T-cell (primary cell): ENCODE data around the gene MAPRE2. TPM values are rescaled to one million over a fixed set of nuclear protein-coding genes. Genes with fewer than 3 reads are reported as not detected.

Experiments used
- ATAC-seq, 4 experiments: fragments of 200-7000 bp in 3 of 4; fragments of 150-1000 bp in 1 of 4; cut with Tn5 transposase; replicated peaks in 1 of 4; 1 replicate in 3 of 4; 2 replicates in 1 of 4; pipeline ENCODE4 v1.10.0; 2021; ENCODE audit warnings: moderate library complexity in 3 of 4, mild to moderate bottlenecking in 2 of 4, moderate number of reproducible peaks in 1 of 4
- CTCF ChIA-PET, 2 donors: fragments of 300-600 bp; sonication (Branson Sonifier 250); formaldehyde crosslinking; loops; one replicate each; lab custom pipeline; 2022; ENCODE audit warnings: antibody characterized with exemption in 2 of 2; lab: Charles Lee
- POLR2A ChIA-PET, 2 donors: fragments of 300-600 bp; sonication (Branson Sonifier 250); formaldehyde crosslinking; loops; one replicate each; lab custom pipeline; 2022; ENCODE audit warnings: antibody characterized with exemption in 2 of 2; lab: Charles Lee
- DNase-seq, 35 experiments: peaks; one replicate each; pipeline versions ENCODE4 v3.0.0 to v3.0.0-alpha.2; 2013 to 2023
- H3K27ac ChIP-seq: one replicate; pipeline ENCODE4 v1.5.1; 2013; ENCODE audit warnings: low read length
- H3K27me3 ChIP-seq, 2 experiments: replicated peaks in 1 of 2; 1 replicate in 1 of 2; 2 replicates in 1 of 2; pipeline versions ENCODE4 v1.6.1 to v1.7.0; 2013; ENCODE audit warnings: low read length in 1 of 2, mixed read lengths in 1 of 2; ENCODE audit not compliant: control insufficient read depth in 2 of 2, insufficient read depth in 2 of 2; ENCODE audit errors: extremely low read depth in 1 of 2
- H3K36me3 ChIP-seq, 2 donors: 1 replicate in 1 of 2; 2 replicates in 1 of 2; pipeline versions ENCODE4 v1.6.1 to v1.7.0; 2013; ENCODE audit warnings: low read length in 1 of 2; ENCODE audit not compliant: control insufficient read depth in 2 of 2, insufficient read depth in 1 of 2; ENCODE audit errors: extremely low read depth in 1 of 2
- H3K4me1 ChIP-seq, 2 experiments: 1 replicate in 1 of 2; 2 replicates in 1 of 2; pipeline versions ENCODE4 v1.6.1 to v1.7.0; 2013; ENCODE audit warnings: low read length in 2 of 2, mixed read lengths in 1 of 2; ENCODE audit not compliant: insufficient read depth in 2 of 2, control insufficient read depth in 1 of 2; ENCODE audit errors: extremely low read depth in 1 of 2
- H3K4me3 ChIP-seq, 2 donors: 1 replicate in 1 of 2; 2 replicates in 1 of 2; pipeline versions ENCODE4 v1.5.1 to v1.7.0; 2013; ENCODE audit warnings: mild to moderate bottlenecking in 2 of 2, low read length in 1 of 2, moderate library complexity in 1 of 2; ENCODE audit not compliant: control insufficient read depth in 1 of 2; ENCODE audit errors: extremely low read depth in 1 of 2
- H3K9me3 ChIP-seq: 2 replicates; pipeline ENCODE4 v1.7.0; 2013
- H3K27ac Mint-ChIP-seq, 2 donors: one replicate each; pipeline ENCODE4 v1.8.0; 2020 to 2021; ENCODE audit warnings: mild to moderate bottlenecking in 2 of 2, mixed read lengths in 2 of 2
- H3K27me3 Mint-ChIP-seq, 2 donors: one replicate each; pipeline ENCODE4 v1.8.0; 2021 to 2022; ENCODE audit warnings: mixed read lengths in 2 of 2
- H3K36me3 Mint-ChIP-seq: one replicate; pipeline ENCODE4 v1.8.0; 2021; ENCODE audit warnings: mixed read lengths
- H3K4me1 Mint-ChIP-seq, 3 donors: one replicate each; pipeline ENCODE4 v1.8.0; 2020 to 2022; ENCODE audit warnings: mixed read lengths in 3 of 3, mild to moderate bottlenecking in 1 of 3
- H3K4me3 Mint-ChIP-seq, 3 donors: one replicate each; pipeline ENCODE4 v1.8.0; 2020 to 2022; ENCODE audit warnings: mild to moderate bottlenecking in 3 of 3, mixed read lengths in 3 of 3, moderate library complexity in 3 of 3
- H3K9me3 Mint-ChIP-seq, 3 donors: one replicate each; pipeline ENCODE4 v1.8.0; 2020 to 2022; ENCODE audit warnings: mixed read lengths in 3 of 3
- WGBS: methylation state at CpG from one replicate; pipeline ENCODE4 v1.1.5; 2013; ENCODE audit warnings: missing lambda C conversion rate; ENCODE audit not compliant: insufficient coverage; 5-methylcytosine and 5-hydroxymethylcytosine counted together
- total RNA-seq, 35 experiments: library from RNA in 6 of 35; stranded (reverse) in 6 of 35; fragments of 120-200 nt in 1 of 35; gene quantifications; one replicate each; pipeline versions ENCODE4 v1.2.1 to v1.2.4 and lab custom pipeline; 2013 to 2026

Gene MAPRE2
- total RNA-seq, 5 donors from 2014 or later (not counting 1 experiment from before 2014, with no cell fraction given), result 45.6 to 96.7 (median 53.9) TPM

DNA sequence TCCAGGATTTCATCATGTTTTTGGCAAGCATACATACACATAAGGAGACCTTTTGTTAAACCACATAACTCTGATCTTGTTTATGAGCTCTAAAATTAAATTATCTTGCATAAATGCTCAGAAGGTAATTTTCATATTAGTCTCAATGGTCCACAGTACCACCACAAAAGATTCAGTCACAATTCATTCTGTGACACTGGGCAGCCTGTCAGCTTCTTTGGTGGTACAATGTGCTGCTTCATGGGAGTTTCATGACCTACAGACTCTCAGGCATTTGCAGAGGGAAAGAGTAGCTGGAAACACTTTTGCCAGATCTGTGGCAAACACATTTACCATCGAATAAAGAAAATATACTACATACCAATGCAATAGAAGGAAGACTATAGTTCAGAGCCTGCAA is 148.3 kb downstream of the MAPRE2 start:
- Histone ChIP-seq H3K27me3 (no peaks in the 10 kb centered on the region), H3K36me3 (no peaks in the 10 kb centered on the region), H3K4me3 (no peak overlapping the region), H3K4me1 (no peaks in the 10 kb centered on the region), H3K9me3 (no peaks in the 10 kb centered on the region), H3K27ac (no peak overlapping the region)
- Mint-ChIP-seq H3K27me3 (no peaks in the 10 kb centered on the region), H3K4me3 (no peak overlapping the region), H3K4me1 (no peaks in the 10 kb centered on the region), H3K9me3 (no peaks in the 10 kb centered on the region), H3K36me3 (no peaks in the 10 kb centered on the region), H3K27ac (no peak overlapping the region)
- WGBS, result no CpG with 5 or more reads among the region's 1 CpG
- ATAC-seq, result no peak
- DNase-seq, result no peak
- ChIA-PET CTCF (interaction anchor here in 1 of 2 donors (0.6 kb wide), 1 partner anchor 160 kb away, joined by 3 read pairs; no protein-coding TSS in a partner anchor), POLR2A (no interaction called here)

DNA sequence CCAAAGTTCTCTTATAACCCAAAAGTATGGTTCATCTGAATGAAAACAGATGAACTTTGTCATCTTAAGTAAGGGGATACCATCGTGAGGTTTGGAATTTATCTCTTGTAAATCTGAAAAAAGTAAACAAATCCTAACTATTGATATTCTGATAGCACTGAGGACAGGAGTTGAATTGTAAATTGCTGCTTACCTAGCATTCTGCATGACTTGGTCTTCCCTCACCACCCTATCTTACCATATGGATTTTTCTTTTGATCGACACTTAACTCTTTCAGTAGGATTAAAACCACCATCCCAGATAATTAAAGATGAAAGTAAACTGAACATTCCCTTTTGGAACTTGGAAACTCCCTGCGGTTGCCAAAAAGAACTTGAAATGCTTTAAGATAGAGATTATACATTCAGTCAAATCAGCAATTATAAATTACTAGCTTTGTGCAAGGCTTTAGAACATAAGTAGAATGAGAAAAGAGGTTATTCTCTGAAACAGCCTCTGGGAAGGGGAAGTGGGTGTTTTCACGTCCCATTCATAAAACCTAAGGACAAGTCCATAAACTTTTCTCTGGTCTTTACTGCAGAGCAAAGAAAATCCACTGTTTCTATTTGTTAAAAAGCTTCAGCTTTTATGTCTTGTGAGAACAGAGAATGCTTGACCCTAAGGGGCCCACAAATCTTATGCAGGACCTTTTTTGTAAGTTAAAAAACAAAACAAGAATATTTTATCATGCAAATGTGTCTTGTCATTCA is 149.9 kb downstream of the MAPRE2 start:
- no peaks in the 10 kb centered on the region for H3K27me3 Mint-ChIP-seq
- no CpG with 5 or more reads among the region's 4 CpGs for WGBS
- ChIA-PET POLR2A (no interaction called here), CTCF (no interaction called here)
- no peaks in the 10 kb centered on the region for H3K27me3 ChIP-seq
- H3K36me3 Mint-ChIP-seq, result no peaks in the 10 kb centered on the region
- DNase-seq (no peak), ATAC-seq (no peak)
- H3K36me3 ChIP-seq, result no peaks in the 10 kb centered on the region
- H3K4me3 ChIP-seq, result no peak overlapping the region
- H3K9me3 ChIP-seq, result no peaks in the 10 kb centered on the region
- H3K27ac ChIP-seq, result no peak overlapping the region
- no peak overlapping the region for H3K27ac Mint-ChIP-seq
- H3K4me3 Mint-ChIP-seq, result no peak overlapping the region
- no peaks in the 10 kb centered on the region for H3K4me1 ChIP-seq
- H3K4me1 Mint-ChIP-seq, result no peaks in the 10 kb centered on the region
- H3K9me3 Mint-ChIP-seq, result no peaks in the 10 kb centered on the region

DNA sequence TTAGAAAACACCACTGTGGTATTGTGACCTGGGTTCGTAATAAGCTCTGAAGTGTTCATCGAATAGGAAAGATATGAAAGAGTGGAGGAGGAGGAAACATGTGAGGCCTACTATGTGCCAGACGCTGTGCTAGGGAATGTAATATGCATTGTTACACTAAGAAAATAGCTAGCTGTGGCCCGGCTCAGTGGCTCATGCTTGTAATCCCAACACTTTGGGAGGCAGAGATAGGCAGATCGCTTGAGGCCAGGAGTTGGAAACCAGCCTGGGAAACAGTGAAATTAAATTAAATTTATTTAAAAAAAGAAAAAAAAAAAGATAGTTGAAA is 150.4 kb downstream of the MAPRE2 start:
- H3K4me1 ChIP-seq, result no peaks in the 10 kb centered on the region
- no peak for ATAC-seq
- H3K27ac ChIP-seq, result no peak overlapping the region
- CTCF ChIA-PET, result no interaction called here
- Mint-ChIP-seq H3K36me3 (no peaks in the 10 kb centered on the region), H3K27me3 (no peaks in the 10 kb centered on the region), H3K4me1 (no peaks in the 10 kb centered on the region), H3K27ac (no peak overlapping the region), H3K9me3 (no peaks in the 10 kb centered on the region), H3K4me3 (no peak overlapping the region)
- no peaks in the 10 kb centered on the region for H3K9me3 ChIP-seq
- POLR2A ChIA-PET, result interaction anchor here in 1 of 2 donors (0.7 kb wide), 1 partner anchor 16 kb away, joined by 6 read pairs; no protein-coding TSS in a partner anchor
- no peaks in the 10 kb centered on the region for H3K36me3 ChIP-seq
- 80% methylated on average over 2 of the region's 5 CpGs for WGBS
- H3K27me3 ChIP-seq, result peaks cover 0 to 3% of the 10 kb centered on the region in 2 experiments
- no peak overlapping the region for H3K4me3 ChIP-seq
- DNase-seq, result no peak

DNA sequence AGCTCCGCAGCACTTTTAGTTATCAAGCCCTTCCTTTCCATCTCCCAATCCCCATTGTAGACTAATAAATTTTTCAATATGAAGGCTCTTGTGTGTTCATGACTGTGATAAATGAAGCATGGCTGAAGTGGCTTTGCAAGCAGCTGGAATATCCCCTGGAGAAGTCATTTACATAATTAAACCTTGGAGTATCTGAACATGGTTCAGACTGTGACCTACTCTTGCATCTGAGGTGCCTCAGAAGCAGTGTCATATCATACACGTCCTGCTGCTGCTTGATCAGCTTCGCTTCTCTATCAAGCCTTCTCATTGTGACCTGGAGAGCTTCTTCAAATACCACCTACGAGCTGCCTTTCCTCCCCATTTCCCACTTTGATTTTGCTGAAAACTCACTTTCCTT is 151.2 kb downstream of the MAPRE2 start:
- POLR2A ChIA-PET, result interaction anchor here in 1 of 2 donors (0.7 kb wide), 1 partner anchor 16 kb away, joined by 6 read pairs; no protein-coding TSS in a partner anchor
- H3K36me3 ChIP-seq, result no peaks in the 10 kb centered on the region
- Mint-ChIP-seq H3K27me3 (no peaks in the 10 kb centered on the region), H3K4me1 (no peaks in the 10 kb centered on the region), H3K4me3 (no peak overlapping the region), H3K27ac (no peak overlapping the region), H3K9me3 (no peaks in the 10 kb centered on the region), H3K36me3 (no peaks in the 10 kb centered on the region)
- CTCF ChIA-PET, result interaction anchor here in 1 of 2 donors (0.6 kb wide), 1 partner anchor 12 kb away, joined by 3 read pairs; no protein-coding TSS in a partner anchor
- WGBS, result 100% methylated on average over 2 of the region's 4 CpGs
- DNase-seq (no peak), ATAC-seq (no peak)
- no peaks in the 10 kb centered on the region for H3K4me1 ChIP-seq
- H3K27me3 ChIP-seq, result peaks cover 0 to 3% of the 10 kb centered on the region in 2 experiments
- no peak overlapping the region for H3K27ac ChIP-seq
- no peak overlapping the region for H3K4me3 ChIP-seq
- no peaks in the 10 kb centered on the region for H3K9me3 ChIP-seq

Other genes starting within 250 kb of the MAPRE2 start
- 10 to 100 TPM; 13.7 to 37.0 (median 33.1) TPM for gene ZNF397, start 199.6 kb downstream of the MAPRE2 start, total RNA-seq
- 10 to 100 TPM; 14.4 to 19.6 (median 16.2) TPM for gene ZSCAN30, start 248.8 kb downstream of the MAPRE2 start, total RNA-seq